AG08396 (cell line): ENCODE results near the gene USP10.
"Not testable (repeated sequence)": the region's sequence is repeated elsewhere in the genome, so short reads cannot be mapped to it uniquely, and the experiment has no call there.

Experiments
- DNase-seq: peaks from one replicate; pipeline ENCODE4 v3.0.0; 2012; ENCODE audit warnings: low spot score, mixed read lengths

The USP10 gene

GRCh38 chr16:84728853-84729424 is 29.1 kb downstream of the USP10 start:
- DNase-seq, result no peak

- DNase-seq, result no peak
Measured at GRCh38 chr16:84729716-84730320, 30.0 kb downstream of the USP10 start.

- DNase-seq, result peak; percentile 80
Measured at GRCh38 chr16:84730406-84731106, 30.8 kb downstream of the USP10 start.

GRCh38 chr16:84732332-84732673 is 32.5 kb downstream of the USP10 start:
- DNase-seq, result not testable (repeated sequence)

- no peak for DNase-seq
Measured at GRCh38 chr16:84732674-84733352, 33.0 kb downstream of the USP10 start.

GRCh38 chr16:84735849-84736586 is 36.2 kb downstream of the USP10 start:
- DNase-seq, result no peak

- no peak for DNase-seq
Measured at GRCh38 chr16:84737192-84738011, 37.6 kb downstream of the USP10 start.

GRCh38 chr16:84738255-84739038 is 38.6 kb downstream of the USP10 start:
- DNase-seq, result peak; percentile 51

- DNase-seq, result peak; percentile 81
Measured at GRCh38 chr16:84739349-84740124, 39.7 kb downstream of the USP10 start.

- no peak for DNase-seq
Measured at GRCh38 chr16:84740596-84741116, 40.9 kb downstream of the USP10 start.

GRCh38 chr16:84741340-84741830 is 41.6 kb downstream of the USP10 start:
- DNase-seq, result peak; percentile 39

GRCh38 chr16:84742641-84743092 is 42.9 kb downstream of the USP10 start:
- DNase-seq, result no peak

GRCh38 chr16:84746231-84746630 is 46.4 kb downstream of the USP10 start:
- DNase-seq, result no peak

- no peak for DNase-seq
Measured at GRCh38 chr16:84746875-84747274, 47.1 kb downstream of the USP10 start.

GRCh38 chr16:84748247-84748646 is 48.4 kb downstream of the USP10 start:
- DNase-seq, result not testable (repeated sequence)

GRCh38 chr16:84749072-84749471 is 49.3 kb downstream of the USP10 start:
- DNase-seq, result no peak

GRCh38 chr16:84749815-84750214 is 50.0 kb downstream of the USP10 start:
- no peak for DNase-seq

- no peak for DNase-seq
Measured at GRCh38 chr16:84750575-84750974, 50.8 kb downstream of the USP10 start.

- DNase-seq, result no peak
Measured at GRCh38 chr16:84751241-84751640, 51.4 kb downstream of the USP10 start.
